Stimulated activated CD4-positive, alpha-beta T cell treated with anti-CD3 and anti-CD28 coated beads, Interleukin-15, amount 100 ng/mL, for 48 hours (primary cell): ENCODE data around the gene MYORG.
"Not testable (repeated sequence)": the region's sequence is repeated elsewhere in the genome, so short reads cannot be mapped to it uniquely, and the experiment has no call there.

ENCODE experiments used
- DNase-seq, 2 donors: peaks; one replicate each; pipeline ENCODE4 v3.0.0-alpha.2; 2020; ENCODE audit warnings: low read depth in 2 of 2

The MYORG gene

DNA sequence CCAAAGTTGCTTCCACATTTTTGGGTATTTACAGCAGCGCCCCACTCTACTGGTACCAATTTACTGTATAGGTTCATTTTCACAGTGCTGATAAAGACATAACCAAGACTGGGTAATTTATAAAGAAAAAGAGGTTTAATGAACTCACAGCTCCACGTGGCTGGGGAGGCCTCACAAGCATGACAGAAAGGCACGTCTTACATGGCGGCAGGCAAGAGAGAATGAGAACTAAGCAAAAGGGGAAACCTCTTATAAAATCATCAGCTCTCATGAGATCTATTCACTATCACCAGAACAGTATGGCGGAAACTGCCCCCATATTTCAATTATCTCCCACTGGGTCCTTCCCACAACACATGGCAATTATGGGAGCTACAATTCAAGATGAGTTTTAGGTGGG lies 7.9 kb downstream of the MYORG start:
- not testable (repeated sequence) for DNase-seq

DNA sequence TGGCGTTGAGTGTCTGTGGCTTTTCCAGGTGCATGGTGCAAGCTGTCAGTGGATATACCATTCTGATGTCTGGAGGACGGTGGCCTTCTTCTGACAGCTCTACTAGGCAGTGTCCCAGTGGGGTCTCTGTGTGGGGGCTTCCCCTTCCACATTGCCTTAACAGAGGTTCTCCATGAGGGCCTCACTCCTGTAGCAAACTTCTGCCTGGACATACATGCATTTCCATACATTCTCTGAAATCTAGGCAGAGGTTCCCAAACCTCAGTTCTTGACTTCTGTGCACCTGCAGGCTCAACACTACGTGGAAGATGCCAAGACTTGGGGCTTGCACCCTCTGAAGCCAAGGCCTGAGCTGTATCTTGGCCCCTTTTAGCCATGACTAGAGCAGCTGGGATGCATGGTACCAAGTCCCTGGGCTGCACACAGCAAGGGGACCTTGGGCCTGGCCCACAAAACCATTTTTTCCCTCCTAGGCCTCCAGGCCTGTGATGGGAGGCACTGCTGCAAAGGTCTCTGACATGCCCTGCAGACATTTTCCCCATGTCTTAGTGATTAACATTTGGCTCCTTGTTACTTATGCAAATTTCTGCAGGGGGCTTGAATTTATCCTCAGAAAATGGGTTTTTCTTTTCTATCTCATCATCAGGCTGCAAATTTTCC lies 8.8 kb downstream of the MYORG start:
- DNase-seq = not testable (repeated sequence)

DNA sequence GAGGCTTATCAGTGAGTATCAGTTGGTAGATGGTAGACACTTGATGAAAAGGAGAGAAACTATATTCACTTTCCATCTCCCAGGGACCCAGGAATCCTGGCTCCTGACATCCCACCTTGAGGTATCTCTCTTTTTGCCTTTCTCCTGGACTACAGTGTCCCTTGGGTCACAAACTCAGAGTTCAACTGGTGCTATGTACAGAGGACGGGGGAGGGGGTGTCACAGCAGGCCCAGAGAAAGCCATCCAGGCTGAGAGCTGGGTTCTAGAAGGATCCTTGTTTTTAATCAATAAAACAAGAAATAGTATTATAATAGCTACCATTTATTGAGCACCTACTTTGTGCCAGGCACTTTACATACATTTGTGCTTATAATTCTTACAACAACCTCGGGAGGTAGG lies 10.3 kb downstream of the MYORG start:
- no peak for DNase-seq

DNA sequence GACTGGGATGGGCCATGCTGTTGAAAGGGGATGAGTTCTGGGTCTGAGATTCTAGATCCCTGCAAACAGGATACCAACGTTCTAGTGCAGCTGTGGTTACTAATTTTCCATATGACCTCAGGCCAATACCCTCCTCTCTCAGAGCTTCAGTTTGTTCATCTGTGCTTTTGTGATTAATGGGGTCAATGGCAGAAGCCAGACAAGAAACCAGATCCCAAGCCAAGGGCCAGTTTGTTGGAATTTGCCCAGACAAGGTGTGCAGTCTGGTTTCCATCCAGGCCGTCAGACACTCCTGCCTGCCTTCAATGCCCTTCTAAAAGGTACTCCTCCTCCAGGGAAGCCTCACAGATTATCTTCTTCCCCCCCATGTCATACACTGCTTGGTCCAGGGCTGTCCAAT lies 11.4 kb downstream of the MYORG start:
- DNase-seq = no peak

DNA sequence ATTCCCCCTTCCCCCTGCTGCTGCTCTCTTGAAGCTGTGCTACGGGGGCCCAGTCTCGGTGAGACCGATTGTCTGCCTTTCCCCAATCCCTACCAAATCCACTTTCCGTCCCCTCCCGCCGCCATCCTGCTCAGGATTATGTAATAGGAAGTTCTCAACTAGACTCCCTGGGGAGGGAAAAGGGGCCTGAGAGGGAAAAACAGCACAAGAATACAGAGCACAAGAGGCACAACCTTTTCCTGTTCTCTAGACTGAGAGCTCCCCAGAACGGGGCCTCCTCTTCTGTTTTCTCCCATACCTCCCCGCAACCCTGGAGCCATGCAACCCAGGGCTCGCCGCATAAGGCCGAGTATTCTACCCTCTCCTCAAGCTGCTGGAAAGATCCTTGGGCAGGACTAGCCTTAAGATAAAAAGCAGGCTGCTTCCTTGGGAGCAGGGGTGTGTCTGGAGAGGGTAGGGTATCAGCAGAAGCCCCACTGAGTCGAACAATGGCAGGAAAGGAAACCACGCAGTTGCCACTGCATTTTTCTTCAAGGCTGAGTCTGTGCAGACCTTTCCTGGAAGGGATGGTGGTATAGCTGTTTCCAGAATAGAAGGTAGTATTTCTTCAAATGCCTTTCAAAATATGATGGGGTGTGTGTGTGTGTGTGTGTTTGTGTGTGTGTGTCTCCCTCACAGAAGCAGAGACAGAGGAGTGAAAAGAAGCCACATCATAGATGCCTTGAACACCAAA lies 12.9 kb downstream of the MYORG start:
- DNase-seq = no peak

DNA sequence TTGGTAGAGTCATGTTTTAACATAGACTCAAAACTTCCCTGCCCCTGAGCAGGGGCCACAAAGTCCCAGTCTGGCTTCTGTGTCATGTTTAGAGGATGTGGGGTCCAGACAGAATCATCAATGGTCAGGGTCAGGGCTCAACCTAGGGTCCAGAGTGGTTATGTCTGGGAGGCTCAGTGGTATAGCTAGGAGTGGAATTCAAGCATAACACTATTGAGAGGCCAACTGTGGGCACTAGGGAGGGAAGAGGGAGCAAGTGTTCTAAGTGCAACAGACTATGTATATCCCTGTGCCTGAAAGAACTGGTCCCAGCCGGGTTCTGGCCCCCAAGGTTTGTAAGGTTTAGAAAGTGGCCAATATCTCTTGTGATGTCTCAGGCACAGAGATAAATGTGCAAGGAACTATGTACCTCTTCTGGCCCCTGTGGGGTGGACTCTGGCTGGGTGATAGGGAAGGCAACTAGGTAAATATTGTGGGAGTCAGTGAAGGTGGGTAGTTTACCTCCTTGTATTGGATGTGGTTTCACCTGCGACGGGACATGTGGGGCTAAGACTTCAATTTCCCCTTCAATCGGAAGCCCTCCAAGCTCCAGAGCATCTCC lies 14.0 kb downstream of the MYORG start:
- DNase-seq = no peak

DNA sequence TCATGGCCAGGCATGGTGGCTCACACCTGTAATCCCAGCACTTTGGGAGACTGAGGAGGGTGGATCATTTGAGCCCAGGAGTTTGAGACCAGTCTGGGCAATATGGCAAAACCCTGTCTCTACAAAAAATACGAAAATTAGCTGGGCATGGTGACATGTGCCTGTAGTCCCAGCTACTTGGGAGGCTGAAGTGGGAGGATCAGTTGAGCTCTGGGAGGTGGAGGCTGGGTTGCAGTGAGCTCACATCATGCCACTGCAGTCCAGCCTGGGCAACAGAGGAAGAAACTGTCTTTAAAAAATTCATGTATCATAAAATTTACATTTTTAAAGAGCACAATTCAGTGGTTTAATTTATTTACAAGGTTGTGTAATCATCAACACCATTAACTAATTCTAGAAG lies 23.7 kb downstream of the MYORG start:
- not testable (repeated sequence) for DNase-seq

DNA sequence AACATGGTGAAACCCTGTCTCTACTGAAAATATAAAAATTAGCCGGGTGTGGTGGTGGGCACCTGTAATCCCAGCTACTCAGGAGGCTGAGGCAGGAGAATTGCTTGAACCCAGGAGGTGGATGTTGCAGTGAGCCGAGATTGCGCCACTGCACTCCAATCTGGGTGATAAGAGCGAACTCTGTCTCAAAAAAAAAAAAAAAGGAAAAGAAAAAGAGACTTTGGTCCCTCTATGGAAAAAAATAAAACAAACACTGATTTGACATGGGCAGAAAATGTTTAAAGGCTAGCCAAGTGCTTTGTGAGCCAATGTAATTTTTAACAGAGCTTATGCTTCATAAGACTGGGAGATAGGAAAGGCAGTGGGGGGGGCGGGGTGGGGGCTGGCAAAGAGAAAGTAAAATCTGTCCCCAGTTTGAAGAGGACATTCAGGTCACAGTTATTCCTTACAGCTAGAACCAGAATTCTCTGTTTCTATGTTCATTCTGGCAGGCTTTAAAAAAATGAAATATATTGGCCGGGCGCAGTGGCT lies 24.5 kb downstream of the MYORG start:
- DNase-seq = not testable (repeated sequence)

DNA sequence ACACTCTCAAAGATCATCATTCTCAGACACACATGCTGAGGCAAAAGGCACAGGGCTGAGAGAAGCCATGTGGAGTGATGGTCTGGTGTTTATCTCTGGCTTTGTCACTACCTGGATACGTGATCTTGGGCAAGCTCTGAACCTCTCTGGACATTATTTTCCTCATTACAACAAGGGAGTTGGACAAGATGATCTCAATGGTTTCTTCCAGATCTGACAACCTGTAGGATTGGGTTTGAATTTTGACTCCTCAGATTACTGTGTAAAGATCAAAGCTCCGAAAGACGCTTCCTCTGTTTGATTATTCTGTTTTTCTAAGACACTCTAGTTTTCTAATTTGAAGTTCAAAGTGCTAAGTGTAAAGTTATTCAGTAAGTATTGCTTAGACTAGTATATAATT lies 27.4 kb downstream of the MYORG start:
- DNase-seq = no peak

DNA sequence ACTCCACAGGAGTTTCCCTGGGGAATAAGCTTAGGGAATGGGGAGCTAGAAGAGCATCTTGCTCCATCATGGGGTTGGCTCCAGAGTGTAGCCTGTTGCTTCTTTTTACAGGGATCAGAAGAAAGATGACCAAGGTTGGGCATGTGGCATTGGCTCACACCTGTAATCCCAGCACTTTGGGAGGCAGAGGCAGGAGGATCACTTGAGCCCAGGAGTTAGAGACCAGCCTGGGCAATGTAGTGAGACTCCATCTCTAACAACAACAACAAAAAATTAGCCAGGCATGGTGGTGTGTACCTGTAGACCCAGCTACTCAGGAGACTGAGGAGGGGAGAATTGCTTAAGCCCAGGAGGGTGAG lies 28.9 kb downstream of the MYORG start:
- no peak for DNase-seq

DNA sequence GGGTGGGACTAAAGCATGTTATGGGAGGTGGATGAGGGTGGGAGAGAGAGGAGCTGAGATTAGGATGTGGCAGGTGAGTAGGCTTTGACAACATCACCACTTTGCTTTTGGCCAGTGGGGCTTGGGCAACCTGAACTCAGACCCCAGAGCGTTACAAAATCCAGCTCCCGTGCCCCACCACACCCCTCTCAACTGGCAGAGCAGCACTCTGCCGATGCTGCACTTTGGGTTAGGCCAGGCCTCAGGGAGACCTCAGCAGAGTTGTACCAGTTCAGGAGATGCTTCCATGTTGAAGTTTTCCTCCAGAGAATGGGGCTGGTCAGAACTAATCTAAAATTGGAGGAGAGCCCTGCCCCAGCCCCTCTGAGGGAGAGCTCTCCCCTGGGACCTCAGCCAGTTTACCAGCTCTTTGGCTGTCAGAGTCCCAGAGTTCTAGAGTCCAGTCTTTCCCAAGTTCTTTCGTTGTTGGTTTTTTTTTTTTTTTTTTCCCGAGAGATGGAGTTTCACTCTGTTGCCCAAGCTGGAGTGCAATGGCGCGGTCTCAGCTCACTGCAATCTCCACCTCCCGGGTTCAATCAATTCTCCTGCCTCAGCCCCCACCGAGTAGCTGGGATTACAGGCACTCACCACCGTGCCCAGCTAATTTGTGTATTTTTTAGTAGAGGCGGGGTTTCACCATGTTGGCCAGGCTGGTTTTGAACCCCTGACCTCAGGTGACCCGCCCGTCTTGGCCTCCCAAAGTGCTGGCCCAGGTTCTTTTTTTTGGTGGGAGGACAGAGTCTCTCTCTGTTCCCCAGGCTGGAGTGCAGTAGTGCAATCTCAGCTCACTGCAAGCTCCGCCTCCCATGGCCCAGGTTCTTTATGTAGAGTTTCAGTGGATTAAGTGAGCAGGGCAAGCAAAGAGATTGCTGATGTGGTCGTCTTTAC lies 29.6 kb downstream of the MYORG start:
- no peak for DNase-seq

DNA sequence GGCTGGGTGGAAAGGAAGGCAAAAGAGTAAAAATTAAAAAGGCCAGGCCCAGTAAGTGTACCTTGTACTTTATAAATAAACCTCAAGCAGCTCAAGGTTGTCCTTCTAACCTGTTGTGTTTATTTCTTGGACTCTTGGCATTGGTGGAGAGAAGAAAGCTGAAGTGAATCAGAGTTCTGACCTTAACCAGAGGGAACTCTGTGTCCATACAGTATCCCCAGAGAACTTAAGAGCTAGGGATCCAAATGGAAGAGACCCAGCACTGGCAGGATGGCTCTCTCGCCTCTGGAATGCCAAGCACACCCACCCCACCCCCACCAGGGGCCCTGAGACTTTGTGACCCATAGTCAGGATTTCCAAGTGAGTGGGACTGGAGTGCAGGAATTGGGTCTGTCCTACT lies 33.1 kb downstream of the MYORG start:
- no peak for DNase-seq

DNA sequence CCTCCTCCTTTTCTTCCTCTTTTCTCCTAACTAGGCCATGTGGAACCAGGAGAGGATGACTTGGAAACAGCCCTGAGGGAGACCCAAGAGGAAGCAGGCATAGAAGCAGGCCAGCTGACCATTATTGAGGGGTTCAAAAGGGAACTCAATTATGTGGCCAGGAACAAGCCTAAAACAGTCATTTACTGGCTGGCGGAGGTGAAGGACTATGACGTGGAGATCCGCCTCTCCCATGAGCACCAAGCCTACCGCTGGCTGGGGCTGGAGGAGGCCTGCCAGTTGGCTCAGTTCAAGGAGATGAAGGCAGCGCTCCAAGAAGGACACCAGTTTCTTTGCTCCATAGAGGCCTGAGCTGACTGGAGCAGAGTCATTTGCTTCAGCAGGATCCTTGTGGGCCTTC lies 33.6 kb downstream of the MYORG start:
- DNase-seq = no peak

DNA sequence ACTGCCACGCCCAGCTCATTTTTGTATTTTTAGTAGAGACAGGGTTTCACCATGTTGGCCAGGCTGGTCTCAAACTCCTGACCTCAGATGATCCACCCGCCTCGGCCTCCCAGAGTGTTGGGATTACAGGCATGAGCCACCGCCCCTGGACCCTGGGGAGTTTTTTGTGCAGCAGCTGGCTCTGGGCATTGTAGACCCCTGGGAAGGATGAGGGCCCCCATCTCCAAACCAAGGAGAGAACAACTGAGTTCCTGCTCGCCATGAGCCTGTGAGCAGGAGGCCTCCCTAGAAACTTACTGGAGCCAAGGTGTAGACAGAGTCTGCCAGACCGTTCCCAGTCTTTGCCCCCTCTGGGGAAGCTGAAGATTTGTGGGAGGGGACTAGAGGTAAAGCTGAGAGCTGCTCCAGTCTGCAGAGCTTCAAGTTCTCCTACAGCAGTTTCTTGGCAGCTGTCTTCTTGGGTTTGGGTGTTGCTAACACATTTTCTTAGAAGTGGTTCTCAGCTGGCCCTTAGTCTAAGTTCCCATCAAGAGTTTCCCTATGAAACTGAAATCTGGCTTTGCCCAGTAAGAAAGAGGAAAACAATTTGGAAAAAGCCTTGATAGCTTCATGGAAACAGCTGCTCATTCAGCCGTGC lies 34.9 kb downstream of the MYORG start:
- DNase-seq = no peak

DNA sequence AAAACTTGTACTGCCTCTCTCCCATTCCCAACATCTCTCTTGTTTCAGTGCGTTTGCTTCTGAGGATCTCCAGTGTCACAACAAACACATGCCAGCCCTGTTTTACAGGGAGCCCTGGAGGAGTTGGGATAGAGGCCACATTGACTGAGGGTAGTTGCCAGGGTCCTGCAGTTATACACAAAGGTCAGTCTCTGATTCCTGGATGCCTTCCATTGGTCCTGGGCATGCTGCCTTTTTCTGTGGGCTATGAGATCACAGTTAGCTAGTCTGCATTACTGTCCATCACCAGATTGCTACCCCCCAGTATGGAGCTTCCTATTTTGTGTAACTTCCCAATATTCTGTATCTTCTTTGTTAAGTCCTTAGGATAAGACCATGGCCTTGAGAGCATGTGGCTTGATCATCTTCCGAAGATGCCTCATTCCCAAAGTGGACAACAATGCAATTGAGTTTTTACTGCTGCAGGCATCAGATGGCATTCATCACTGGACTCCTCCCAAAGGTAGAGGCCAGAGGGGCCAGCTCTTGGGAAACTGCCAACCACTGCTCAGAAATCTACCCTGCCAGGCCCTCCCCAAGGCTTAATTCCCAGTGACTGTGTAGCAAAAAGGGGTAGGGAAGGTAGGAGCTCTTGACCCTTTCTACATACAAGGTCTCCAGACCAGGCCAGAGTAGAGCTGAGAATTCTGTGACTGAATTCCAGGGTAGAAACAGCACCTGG lies 37.9 kb downstream of the MYORG start:
- DNase-seq = no peak

DNA sequence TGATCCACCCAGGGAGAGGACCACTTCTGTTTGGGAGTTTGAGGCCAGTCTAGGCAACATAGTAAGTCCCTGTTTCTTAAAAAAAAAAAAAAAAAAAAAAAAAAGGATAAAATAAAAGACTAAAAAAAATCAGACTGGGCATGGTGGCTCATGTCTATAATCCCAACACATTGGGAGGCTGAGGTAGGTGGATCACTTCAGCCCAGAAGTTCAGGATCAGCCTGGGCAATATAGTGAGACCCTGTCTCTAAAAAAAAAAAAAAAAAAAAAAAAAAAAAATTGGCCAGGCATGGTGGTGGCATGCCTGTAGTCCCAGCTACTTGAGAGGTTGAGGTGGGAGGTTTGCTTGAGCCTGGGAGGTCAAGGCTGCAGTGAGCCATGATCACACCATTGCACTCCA lies 38.6 kb downstream of the MYORG start:
- not testable (repeated sequence) for DNase-seq

DNA sequence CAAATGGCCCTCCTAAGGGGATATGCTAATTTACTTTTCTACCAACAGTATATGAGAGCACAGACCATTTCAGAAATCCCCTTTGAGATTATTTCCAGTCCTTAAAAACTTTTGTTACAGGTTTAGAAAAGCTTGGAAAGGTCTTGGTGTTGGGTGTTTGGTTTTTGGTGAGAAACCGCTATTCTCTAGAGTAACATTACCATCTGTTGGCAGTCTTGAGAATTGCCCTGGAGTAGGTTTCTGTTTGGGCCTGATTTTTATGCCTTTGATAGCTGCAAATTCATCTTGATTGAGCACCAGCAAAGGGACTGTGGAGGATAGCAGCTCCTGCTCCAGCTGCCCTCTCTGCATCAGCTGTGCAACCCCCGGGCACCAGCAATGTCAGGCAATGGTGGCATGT lies 39.3 kb downstream of the MYORG start:
- no peak for DNase-seq

DNA sequence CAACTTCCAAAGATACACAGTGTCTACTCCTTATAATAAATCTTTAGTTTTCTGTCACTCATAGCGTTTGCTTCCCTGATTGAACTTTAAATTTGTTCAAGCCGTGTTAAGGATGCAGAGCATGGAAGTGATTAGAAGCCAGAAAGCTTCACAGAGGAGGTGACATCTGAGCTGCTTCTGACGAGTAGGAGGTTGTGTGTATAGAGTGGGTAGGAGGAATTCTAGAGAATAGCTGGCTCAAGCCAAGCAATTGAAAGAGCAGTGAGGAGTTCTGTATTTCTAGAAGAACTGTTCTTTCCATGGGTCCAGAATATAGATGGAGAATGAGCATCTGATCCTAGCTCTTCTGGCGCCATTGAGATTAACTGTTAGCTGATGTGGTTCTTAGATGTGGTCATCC lies 41.3 kb downstream of the MYORG start:
- DNase-seq = no peak

DNA sequence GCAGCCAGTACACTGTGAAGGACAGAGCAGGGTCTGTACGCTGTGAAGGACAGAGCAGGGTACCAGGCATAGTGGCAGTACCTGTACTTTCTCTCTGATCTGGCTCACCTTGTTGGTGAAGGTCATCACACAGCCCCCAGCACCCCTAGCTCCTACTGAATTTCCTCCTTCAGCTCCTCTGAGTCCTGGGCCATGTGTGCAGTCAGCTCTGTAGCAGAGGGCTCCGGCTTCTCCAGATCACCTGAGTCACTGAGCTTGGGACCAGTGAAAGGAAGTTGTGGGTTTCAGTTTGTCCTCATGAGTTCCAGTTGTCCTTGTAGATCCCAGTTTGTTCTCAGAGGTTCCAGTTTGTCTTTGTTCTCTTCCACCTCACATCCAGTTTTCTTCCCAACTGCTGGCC lies 41.8 kb downstream of the MYORG start:
- no peak for DNase-seq

DNA sequence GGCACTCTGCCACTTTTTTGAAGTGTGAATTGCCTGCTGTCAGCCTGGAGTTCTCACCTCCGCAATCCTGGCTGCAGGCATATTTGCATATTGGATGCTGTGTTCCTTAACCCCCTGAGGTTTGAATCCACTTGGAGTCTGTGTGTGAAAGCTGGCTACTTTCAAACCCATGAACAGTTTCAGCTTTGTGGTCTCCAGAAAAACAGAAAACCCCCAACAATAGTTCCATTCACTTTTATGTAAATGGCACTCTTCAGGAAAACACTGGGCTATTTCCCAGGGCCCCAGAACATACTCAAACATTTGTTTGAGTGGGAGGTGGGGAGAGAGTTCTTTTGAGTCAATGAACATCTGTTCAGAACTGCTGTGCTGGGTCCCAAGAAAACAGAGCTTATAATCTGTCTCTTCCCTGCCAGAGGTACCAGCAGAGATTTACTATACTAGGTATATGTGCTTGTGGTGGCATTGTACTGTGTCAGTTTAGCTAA lies 42.3 kb downstream of the MYORG start:
- DNase-seq = no peak

DNA sequence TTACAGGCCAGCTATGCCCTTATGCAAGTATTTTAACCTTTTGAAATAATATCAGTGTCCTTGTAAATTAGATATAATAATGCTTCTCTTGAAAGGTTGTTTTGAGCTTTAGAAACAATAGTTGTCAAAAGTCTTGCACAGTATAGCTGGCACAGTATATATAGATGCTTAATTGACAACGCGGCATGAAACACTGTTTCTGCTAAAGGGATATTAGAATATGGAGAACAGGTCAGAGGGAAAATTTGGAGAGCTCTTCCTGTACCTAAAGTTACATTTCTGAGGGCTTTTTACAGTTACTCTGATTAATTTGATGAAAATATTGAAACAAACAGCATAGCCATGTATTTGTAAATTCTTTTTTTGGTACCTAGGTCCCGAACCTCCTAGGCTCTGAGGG lies 42.9 kb downstream of the MYORG start:
- no peak for DNase-seq
